Activated naive CD8-positive, alpha-beta T cell (primary cell): ENCODE measurements around the gene MRRF.
"Not testable (repeated sequence)": the region's sequence is repeated elsewhere in the genome, so short reads cannot be mapped to it uniquely, and the experiment has no call there.

Source experiments
- H3K27ac Mint-ChIP-seq: one replicate; pipeline ENCODE4 v1.8.0; 2021; ENCODE audit warnings: mixed read lengths
- H3K27me3 Mint-ChIP-seq: one replicate; pipeline ENCODE4 v1.8.0; 2021; ENCODE audit warnings: mixed read lengths
- H3K36me3 Mint-ChIP-seq: one replicate; pipeline ENCODE4 v1.8.0; 2021; ENCODE audit warnings: mixed read lengths
- H3K4me1 Mint-ChIP-seq: one replicate; pipeline ENCODE4 v1.8.0; 2021; ENCODE audit warnings: low read depth, mixed read lengths
- H3K4me3 Mint-ChIP-seq: one replicate; pipeline ENCODE4 v1.8.0; 2021; ENCODE audit warnings: mild to moderate bottlenecking, mixed read lengths
- H3K9me3 Mint-ChIP-seq: one replicate; pipeline ENCODE4 v1.8.0; 2021; ENCODE audit warnings: low read depth, mixed read lengths

Gene MRRF

DNA sequence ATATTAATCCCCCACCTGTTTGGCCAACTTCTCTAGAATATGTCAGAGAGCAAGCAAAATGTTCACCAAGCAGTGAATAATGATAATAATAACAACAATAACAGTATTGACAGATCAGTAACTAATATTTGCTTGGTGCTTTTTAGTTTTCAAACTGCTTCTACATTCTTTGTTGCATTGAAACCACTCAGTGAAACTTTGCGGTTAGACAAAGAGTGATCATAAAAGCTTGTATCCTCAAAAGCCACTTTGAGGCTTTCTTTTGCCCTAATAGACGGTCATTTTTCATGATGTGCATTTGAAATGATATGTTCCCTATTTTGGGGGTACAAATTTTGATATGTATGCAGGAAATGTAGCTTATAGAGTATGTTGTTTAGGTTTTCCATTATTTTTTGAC, 62.5 kb downstream of the MRRF start:
- Mint-ChIP-seq H3K27me3 (no peaks in the 10 kb centered on the region), H3K36me3 (peaks cover 16% of the 10 kb centered on the region), H3K27ac (no peak overlapping the region), H3K9me3 (no peaks in the 10 kb centered on the region), H3K4me1 (peaks cover 2% of the 10 kb centered on the region), H3K4me3 (no peak overlapping the region)

DNA sequence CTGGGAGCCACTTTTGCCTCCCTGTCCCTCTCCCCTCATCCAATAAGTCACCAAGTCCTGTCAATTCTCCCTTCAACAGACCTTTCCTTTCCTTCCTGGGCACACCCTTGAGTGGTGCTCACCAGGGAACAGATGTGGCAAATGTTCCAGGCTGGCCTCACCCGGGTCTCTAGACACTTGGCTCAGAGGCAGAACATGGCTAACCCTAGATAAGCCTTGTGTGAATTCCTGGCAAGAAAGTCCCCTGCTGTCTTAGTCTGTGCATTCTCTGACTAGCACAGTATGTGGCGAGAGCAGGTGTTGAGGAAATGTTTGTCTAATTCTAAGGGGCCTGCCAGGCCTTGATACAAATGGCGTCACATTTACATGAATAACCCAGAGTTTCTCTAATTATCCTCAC, 64.9 kb downstream of the MRRF start:
- Mint-ChIP-seq H3K27ac (no peak overlapping the region), H3K9me3 (no peaks in the 10 kb centered on the region), H3K36me3 (peaks cover 6% of the 10 kb centered on the region), H3K27me3 (no peaks in the 10 kb centered on the region), H3K4me1 (peaks cover 2% of the 10 kb centered on the region), H3K4me3 (no peak overlapping the region)

DNA sequence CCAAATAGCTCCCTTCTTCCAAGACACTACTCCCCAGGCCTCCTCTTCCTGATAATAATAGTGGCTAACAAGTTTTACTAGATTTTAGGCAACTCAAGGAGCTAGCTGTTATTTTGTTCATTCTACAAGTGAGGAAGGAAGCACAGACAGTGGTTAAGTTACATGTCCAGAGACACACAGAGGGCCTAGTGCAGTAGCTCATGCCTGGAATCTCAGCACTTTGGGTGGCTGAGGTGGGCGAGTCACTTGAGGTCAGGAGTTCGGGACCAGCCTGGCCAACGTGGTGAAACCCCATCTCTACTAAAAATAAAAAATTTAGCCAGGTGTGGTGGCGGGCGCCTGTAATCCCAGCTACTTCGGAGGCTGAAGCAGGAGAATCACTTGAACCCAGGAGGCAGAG, 65.8 kb downstream of the MRRF start:
- H3K9me3 Mint-ChIP-seq, H3K27ac Mint-ChIP-seq, H3K36me3 Mint-ChIP-seq, H3K27me3 Mint-ChIP-seq, H3K4me3 Mint-ChIP-seq, H3K4me1 Mint-ChIP-seq: not testable (repeated sequence)

DNA sequence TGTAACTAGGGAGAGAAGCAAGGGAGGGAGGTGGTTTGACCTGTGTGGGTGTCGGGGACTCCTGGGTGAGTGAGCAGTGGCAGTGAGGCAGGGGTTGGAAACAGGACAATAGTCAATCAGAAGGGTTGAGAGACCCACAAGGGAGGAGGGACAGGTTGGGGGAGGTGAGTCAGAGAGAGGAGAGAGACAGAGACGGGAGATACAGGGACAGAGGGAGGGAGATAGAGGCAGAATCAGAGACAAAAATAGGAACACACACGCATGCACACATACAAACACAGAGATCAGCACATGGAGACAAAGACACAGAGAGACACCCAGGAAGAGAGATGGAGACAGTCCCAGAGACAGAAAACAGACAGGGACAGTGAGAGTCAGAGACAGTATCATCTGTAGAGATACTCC, 66.8 kb downstream of the MRRF start:
- H3K9me3 Mint-ChIP-seq, result no peaks in the 10 kb centered on the region
- peaks cover 3% of the 10 kb centered on the region for H3K36me3 Mint-ChIP-seq
- no peak overlapping the region for H3K27ac Mint-ChIP-seq
- H3K27me3 Mint-ChIP-seq, result no peaks in the 10 kb centered on the region
- peaks cover 2% of the 10 kb centered on the region for H3K4me1 Mint-ChIP-seq
- no peak overlapping the region for H3K4me3 Mint-ChIP-seq

DNA sequence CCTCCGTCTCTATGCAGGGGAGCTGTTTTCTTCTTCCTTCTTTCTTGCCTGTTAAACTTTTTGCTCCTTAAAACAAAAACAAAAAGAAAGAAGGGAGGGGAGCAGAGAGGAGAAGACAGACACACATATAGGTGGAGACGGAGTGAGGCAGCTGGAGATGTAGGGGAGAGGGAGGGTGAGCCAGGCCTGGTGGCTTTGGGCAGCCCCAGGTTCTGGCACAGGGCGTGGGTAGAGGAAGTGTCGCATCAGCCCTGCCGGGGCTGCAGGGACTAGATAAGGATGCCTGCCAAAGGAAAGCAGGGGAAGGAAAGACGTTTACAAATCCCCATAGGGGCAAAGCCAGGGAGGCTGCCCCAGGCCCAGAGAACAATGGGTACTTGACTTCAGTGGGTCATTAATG, 67.4 kb downstream of the MRRF start:
- no peaks in the 10 kb centered on the region for H3K27me3 Mint-ChIP-seq
- peaks cover 3% of the 10 kb centered on the region for H3K36me3 Mint-ChIP-seq
- no peak overlapping the region for H3K27ac Mint-ChIP-seq
- no peaks in the 10 kb centered on the region for H3K9me3 Mint-ChIP-seq
- H3K4me1 Mint-ChIP-seq, result peaks cover 2% of the 10 kb centered on the region
- H3K4me3 Mint-ChIP-seq, result no peak overlapping the region

DNA sequence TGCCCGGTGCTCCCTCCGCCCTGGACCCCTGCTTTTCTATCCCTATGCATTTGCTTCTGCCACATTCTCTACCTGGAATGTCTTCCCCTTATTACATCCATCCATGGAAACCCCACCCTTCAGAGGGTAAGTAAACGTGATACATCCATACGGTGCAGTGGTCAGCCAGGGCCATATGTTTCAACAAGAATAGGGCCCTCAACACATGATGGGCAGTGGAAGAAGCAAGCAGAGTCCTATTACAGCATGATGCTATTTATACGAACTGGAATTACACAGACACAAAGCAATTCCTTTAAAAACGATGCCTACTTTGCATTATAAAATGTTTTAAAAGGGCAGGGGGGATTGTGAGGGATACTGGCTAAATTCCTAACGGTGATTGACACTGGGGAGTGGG, 68.0 kb downstream of the MRRF start:
- Mint-ChIP-seq H3K36me3 (peaks cover 3% of the 10 kb centered on the region), H3K4me1 (peaks cover 2% of the 10 kb centered on the region), H3K9me3 (no peaks in the 10 kb centered on the region), H3K27me3 (no peaks in the 10 kb centered on the region), H3K4me3 (no peak overlapping the region), H3K27ac (no peak overlapping the region)

DNA sequence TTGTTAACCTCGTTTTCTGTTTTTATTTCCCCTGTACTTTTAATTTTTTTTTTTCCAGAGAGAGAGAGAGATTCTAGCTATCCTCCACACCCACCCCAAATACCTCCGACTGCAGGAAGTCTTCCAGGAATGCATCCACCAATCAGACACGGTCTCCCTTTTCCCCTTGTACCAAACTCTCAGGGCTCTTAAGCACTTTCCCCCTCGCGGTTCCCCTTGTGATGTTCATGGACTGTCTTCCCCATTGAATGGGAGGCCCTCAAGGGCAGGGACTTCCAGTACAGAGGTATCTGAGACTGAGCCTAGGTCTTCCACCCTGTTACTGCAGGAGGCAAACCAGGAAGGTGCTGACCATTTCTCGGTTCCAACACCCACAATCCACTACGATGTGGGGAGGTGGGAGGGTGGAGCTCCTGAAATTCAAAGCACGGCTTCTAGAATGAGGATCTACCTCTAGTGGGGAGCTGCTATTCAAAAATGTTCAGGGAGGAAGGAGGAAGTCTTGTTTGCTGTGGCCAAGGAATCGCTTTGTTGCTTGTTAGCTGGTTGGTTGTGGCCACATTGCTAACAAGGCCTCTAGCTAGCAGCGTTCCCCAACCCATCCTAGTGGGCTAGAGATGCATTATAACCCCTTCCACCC, 68.6 kb downstream of the MRRF start:
- Mint-ChIP-seq H3K27me3 (no peaks in the 10 kb centered on the region), H3K4me3 (no peak overlapping the region), H3K9me3 (no peaks in the 10 kb centered on the region), H3K27ac (no peak overlapping the region), H3K36me3 (peaks cover 3% of the 10 kb centered on the region), H3K4me1 (peaks cover 2% of the 10 kb centered on the region)

DNA sequence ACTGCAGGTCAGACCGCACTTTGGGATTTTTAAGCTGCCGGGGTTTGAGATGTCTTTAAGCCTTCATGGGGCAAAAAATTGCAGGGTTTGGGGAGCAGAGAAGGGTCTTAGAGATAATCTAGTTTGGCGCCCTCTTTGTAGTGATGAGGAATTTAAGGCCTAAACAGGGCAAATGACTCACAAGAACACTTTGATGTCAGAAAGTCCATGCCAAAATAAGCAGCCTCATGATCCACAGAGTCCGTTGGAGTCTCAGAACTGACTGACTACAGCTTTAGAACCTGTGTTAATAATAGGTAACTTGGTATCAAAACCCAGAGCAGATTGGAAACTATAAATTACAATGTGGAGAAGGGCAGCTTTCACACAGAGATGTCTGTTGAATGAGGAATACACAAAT, 70.2 kb downstream of the MRRF start:
- Mint-ChIP-seq H3K36me3 (no peaks in the 10 kb centered on the region), H3K4me3 (no peak overlapping the region), H3K27me3 (peaks cover 2% of the 10 kb centered on the region), H3K27ac (no peak overlapping the region), H3K4me1 (peaks cover 2% of the 10 kb centered on the region), H3K9me3 (no peaks in the 10 kb centered on the region)

DNA sequence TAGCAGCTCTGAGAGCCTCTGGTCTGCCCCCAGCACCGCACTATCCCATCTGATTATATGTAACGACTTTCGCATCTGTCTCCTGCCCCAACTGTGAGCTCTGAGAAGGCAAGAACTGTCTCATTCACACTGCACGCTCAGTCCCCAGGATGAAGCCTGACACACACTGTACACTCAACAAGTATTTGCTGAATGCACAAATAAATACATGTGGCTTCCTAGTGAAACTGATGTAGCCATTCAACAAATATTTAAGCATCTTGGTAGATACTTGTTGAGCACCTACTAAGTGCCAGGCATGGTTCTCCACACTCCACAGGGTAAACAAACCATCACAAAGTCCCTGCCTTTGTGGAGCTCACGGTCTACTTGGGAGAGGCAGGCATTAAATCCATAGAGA, 71.5 kb downstream of the MRRF start:
- no peak overlapping the region for H3K4me3 Mint-ChIP-seq
- H3K27ac Mint-ChIP-seq, result no peak overlapping the region
- H3K36me3 Mint-ChIP-seq, result no peaks in the 10 kb centered on the region
- peaks cover 2% of the 10 kb centered on the region for H3K27me3 Mint-ChIP-seq
- H3K9me3 Mint-ChIP-seq, result no peaks in the 10 kb centered on the region
- H3K4me1 Mint-ChIP-seq, result peaks cover 2% of the 10 kb centered on the region

DNA sequence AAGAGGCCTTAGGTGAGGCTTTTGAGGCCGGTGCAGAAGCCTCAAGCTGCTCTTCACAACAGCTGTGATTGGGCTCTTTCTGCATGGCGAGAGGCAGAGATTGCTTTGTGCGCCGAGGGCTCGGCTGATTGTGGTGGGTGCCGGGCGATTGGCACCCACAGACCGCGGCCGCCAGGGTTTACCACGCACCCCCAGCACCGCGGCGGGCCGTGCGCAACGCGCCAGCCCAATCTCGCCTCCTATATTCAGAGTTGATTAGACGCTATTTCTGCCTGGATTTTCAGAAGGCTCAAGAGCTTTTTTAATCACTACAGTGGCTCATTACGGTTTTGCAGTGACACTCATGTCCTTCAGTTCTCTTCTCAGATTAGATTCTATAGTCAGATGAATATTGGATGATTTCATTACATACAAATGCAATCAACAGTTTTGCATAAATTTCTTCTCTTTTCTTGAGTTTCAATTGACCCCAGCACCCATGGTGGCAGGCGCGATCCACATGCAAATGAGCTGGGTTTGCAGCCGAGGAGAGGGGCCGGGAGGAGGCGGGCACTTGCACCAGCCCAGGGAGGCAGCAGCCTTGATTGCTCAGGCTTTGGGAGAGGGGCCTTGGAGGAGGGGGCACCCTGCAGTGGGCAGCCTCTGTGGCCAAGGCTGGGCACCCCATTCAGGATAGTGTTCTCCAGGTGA, 72.3 kb downstream of the MRRF start:
- Mint-ChIP-seq H3K36me3 (no peaks in the 10 kb centered on the region), H3K9me3 (no peaks in the 10 kb centered on the region), H3K4me1 (no peaks in the 10 kb centered on the region), H3K27ac (no peak overlapping the region), H3K4me3 (no peak overlapping the region), H3K27me3 (peaks cover 2% of the 10 kb centered on the region)

DNA sequence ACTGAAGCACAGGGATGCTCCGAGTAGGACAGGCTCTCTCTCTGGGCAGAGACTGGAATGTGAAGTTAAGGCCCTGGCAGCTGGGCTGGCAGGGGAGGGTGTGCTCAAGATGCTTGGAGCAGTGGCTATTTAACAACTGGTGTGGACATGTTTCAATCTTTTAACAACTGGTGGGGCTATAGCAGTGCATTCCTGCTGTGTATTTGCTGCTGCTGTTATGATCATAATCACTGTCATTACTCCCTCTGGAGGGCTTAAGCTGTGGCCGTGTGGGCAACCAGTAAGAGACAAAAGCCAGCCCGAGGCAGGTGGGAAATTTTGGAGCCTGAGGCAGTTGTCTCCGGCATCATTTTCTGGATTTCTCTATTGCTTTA, 72.9 kb downstream of the MRRF start:
- Mint-ChIP-seq H3K4me3 (no peak overlapping the region), H3K27ac (no peak overlapping the region), H3K4me1 (no peaks in the 10 kb centered on the region), H3K9me3 (no peaks in the 10 kb centered on the region), H3K27me3 (peaks cover 2% of the 10 kb centered on the region), H3K36me3 (no peaks in the 10 kb centered on the region)

DNA sequence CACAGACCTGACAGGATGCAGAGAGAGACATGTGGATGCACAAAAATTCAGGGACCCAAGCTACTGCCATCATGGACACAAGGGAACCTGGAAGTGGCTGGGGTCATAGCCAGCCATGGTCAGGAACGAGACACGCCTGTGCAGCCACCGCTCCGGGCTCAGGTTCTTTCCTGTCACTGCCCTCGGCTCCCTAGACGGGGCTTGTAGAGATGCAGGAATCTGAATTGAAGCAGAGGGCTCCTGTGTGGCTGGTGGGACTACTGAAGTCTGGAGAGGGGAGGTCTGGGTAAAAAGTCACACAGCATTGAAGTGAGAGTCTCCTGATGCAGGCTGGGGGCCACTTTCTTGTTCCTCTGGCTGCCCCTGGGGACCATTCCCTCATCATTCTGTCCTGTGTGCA, 73.9 kb downstream of the MRRF start:
- H3K27me3 Mint-ChIP-seq, result peaks cover 2% of the 10 kb centered on the region
- H3K4me3 Mint-ChIP-seq, result no peak overlapping the region

DNA sequence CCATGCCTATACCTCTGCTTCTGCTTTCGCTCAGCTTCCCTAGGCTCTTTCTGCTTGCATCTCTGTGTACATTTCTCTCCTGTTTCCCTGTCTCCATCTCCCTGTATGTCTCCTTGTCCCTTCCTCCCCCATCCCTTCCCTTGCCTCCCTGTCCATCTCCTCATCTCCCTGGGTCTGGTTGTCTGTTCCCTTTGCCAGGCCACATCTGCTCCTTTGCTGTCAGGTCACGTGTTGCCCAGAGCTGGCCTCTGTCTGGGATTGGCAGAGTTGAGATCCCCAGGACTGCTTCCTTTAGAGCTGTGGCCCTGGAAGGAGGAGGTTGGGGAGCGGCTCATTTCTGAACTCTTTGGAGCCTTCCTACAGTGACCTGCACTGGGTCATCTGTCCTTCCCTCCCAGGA, 74.3 kb downstream of the MRRF start:
- no peak overlapping the region for H3K27ac Mint-ChIP-seq
- no peaks in the 10 kb centered on the region for H3K9me3 Mint-ChIP-seq
- H3K4me3 Mint-ChIP-seq, result no peak overlapping the region
- H3K4me1 Mint-ChIP-seq, result no peaks in the 10 kb centered on the region
- peaks cover 3% of the 10 kb centered on the region for H3K27me3 Mint-ChIP-seq
- no peaks in the 10 kb centered on the region for H3K36me3 Mint-ChIP-seq

More for the DNA sequence above, 73.9 kb downstream of the MRRF start:
- H3K9me3 Mint-ChIP-seq, result no peaks in the 10 kb centered on the region
- no peaks in the 10 kb centered on the region for H3K4me1 Mint-ChIP-seq
- no peak overlapping the region for H3K27ac Mint-ChIP-seq
- H3K36me3 Mint-ChIP-seq, result no peaks in the 10 kb centered on the region

DNA sequence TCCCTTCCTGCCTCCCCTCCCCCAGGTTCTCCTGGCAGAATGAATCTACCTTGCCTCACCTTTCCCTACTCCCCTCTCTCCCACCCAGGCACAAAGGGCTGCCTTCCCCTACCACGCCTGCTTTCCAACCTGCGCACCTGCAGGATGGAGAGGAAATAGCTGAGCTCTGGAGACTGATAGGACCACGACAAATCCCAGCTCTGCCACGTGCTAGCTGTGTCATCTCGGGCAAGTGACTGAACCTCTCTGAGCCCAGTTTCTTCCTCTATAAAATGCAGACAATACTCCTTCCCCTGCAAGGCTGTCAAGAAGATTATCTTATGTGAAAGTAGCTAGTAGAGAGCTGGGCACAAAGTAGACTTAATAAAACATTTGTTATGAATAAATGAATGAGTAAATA, 74.9 kb downstream of the MRRF start:
- Mint-ChIP-seq H3K36me3 (no peaks in the 10 kb centered on the region), H3K27ac (no peak overlapping the region), H3K4me3 (no peak overlapping the region), H3K9me3 (no peaks in the 10 kb centered on the region), H3K4me1 (no peaks in the 10 kb centered on the region), H3K27me3 (peaks cover 3% of the 10 kb centered on the region)

DNA sequence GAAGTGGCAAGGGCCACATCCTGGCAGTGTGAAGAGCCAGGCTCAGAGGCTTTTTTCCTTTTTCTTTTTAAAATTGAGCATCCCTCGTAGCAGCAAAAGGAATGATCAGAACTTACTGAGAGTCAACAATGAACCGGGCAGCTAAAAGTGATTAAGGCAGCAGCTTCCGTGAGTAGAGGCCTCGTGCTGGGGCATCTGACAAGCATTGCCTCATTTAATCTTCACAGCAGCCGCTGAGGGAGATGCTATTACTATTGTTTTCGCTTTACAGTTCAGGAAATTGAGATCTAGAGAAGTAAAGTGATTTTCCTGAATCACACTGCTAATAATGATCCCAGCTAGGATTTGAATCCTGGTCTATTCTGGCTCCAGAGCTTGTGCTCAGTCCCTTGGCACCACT, 75.5 kb downstream of the MRRF start:
- Mint-ChIP-seq H3K36me3 (no peaks in the 10 kb centered on the region), H3K4me1 (no peaks in the 10 kb centered on the region), H3K27ac (no peak overlapping the region), H3K27me3 (peaks cover 3% of the 10 kb centered on the region), H3K4me3 (no peak overlapping the region), H3K9me3 (no peaks in the 10 kb centered on the region)
